Neural crest cell (in vitro differentiated cells): ENCODE data around the gene KLK7. TPM values are rescaled to one million over a fixed set of nuclear protein-coding genes. Genes with fewer than 3 reads are reported as not detected.

Experiments used
- DNase-seq: peaks from one replicate; pipeline ENCODE4 v3.0.0; 2021; ENCODE audit warnings: low read depth, mixed read lengths, low spot score
- H3K27ac Mint-ChIP-seq: one replicate; pipeline ENCODE4 v1.8.0; 2021; ENCODE audit warnings: mild to moderate bottlenecking, mixed read lengths; ENCODE audit not compliant: unreplicated experiment
- H3K27me3 Mint-ChIP-seq: 2 replicates; pipeline ENCODE4 v1.8.0; 2021; ENCODE audit warnings: low read depth, mild to moderate bottlenecking, mixed read lengths
- H3K36me3 Mint-ChIP-seq: 2 replicates; pipeline ENCODE4 v1.8.0; 2021; ENCODE audit warnings: low read depth, mild to moderate bottlenecking, mixed read lengths
- H3K4me1 Mint-ChIP-seq: 2 replicates; pipeline ENCODE4 v1.8.0; 2021; ENCODE audit warnings: mixed read lengths
- H3K4me3 Mint-ChIP-seq: one replicate; pipeline ENCODE4 v1.8.0; 2021; ENCODE audit warnings: mild to moderate bottlenecking, mixed read lengths
- H3K9me3 Mint-ChIP-seq: 2 replicates; pipeline ENCODE4 v1.8.0; 2021; ENCODE audit warnings: mixed read lengths
- total RNA-seq: library from RNA; stranded (reverse); gene quantifications from 2 replicates; pipeline ENCODE4 v1.2.1, GENCODE V29; 2021
- TF ChIP-seq, protein P1 (sequence below): fragments of 200-600 bp; sonication (generic); conservative IDR thresholded peaks from 2 replicates; pipeline ENCODE4 v1.5.0; 2021; ENCODE audit warnings: antibody characterized with exemption, mild to moderate bottlenecking

KLK7 gene
- total RNA-seq, 1 donor from 2014 or later, result not detected

DNA sequence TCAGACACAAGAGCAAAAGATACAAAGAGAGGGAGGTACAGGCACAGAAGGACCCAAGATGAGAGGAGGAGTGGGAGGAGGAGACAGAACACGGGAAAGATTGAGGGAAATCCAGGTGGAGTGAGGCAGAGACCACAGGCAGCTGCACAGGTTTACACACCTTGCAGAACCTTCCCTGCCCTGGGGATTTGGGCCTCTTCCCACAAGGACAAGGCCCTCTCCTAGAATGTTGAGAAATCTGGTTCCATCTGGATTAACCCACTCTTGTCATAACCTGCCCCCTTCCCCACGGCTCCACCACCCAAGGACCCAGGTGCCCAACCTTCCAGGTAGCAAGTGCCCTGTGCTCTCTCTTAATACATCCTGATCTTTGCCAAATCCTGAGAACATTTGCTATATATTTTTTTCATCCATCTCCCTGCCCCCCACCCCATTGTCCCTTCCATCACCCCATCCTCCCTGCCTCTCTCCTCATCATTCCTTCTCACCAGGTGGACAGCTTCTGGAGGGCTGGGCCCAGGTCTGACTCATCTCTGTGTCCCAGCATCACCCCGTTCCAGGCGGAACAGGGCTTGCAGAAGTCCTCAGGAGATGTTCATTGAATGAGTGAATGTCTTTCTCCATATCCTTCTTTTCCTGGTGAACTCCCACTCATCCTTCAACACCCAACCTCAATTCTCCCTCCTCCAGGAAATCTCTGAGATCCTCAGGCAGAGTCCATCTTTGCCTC is 26.5 kb upstream of the KLK7 start:
- DNase-seq, result no peak
- no peaks in the 10 kb centered on the region for H3K9me3 Mint-ChIP-seq
- no peak overlapping the region for H3K27ac Mint-ChIP-seq
- peaks cover 78% of the 10 kb centered on the region for H3K27me3 Mint-ChIP-seq
- TF ChIP-seq, protein P1, sequence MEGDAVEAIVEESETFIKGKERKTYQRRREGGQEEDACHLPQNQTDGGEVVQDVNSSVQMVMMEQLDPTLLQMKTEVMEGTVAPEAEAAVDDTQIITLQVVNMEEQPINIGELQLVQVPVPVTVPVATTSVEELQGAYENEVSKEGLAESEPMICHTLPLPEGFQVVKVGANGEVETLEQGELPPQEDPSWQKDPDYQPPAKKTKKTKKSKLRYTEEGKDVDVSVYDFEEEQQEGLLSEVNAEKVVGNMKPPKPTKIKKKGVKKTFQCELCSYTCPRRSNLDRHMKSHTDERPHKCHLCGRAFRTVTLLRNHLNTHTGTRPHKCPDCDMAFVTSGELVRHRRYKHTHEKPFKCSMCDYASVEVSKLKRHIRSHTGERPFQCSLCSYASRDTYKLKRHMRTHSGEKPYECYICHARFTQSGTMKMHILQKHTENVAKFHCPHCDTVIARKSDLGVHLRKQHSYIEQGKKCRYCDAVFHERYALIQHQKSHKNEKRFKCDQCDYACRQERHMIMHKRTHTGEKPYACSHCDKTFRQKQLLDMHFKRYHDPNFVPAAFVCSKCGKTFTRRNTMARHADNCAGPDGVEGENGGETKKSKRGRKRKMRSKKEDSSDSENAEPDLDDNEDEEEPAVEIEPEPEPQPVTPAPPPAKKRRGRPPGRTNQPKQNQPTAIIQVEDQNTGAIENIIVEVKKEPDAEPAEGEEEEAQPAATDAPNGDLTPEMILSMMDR, result no peak
- no peaks in the 10 kb centered on the region for H3K4me1 Mint-ChIP-seq
- H3K36me3 Mint-ChIP-seq, result no peaks in the 10 kb centered on the region
- no peak overlapping the region for H3K4me3 Mint-ChIP-seq

DNA sequence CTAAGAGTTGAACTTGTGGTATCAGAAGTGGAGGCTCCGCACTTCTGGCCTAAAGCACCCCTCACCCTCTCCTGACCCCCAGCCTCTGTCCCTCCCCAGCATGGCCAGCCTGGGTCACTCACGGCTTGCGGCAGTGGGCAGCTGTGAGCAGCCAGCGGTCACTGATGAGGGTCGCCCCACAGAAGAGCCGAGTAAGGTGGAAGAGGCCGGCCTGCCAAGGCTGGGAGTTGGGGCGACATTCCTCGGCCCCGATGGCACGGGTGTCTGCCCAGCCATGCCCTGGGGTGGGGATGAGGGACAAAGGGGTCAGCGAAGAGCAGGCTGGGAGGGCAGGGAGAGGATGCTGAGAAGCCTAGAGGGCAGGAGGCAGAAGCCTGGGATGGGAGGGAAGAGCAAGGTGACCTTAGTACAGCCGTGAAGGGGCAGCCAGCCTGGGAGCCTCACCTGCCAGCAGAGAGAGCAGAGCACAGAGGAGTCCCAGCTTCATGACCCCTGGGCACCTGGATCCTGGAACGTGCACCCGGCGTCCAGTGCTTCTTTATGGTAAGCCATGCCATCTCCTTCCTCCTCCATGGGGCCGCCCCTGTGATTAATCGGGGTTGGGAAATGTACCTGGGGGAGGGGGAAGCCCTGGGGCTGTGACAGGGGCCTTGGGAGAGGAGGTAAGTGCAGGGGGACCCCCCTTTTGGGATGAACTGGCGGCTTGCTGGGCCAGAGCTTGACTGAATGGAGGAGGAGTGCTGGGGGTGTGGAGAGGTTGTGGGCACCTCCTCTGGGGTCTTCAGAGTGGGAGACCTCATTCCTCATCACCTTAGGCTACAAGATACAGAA is 25.6 kb upstream of the KLK7 start:
- Mint-ChIP-seq H3K9me3 (no peaks in the 10 kb centered on the region), H3K27ac (no peak overlapping the region), H3K4me3 (no peak overlapping the region), H3K4me1 (no peaks in the 10 kb centered on the region), H3K27me3 (peaks cover 78% of the 10 kb centered on the region), H3K36me3 (no peaks in the 10 kb centered on the region)
- DNase-seq, result no peak
- TF ChIP-seq, protein P1, result no peak

DNA sequence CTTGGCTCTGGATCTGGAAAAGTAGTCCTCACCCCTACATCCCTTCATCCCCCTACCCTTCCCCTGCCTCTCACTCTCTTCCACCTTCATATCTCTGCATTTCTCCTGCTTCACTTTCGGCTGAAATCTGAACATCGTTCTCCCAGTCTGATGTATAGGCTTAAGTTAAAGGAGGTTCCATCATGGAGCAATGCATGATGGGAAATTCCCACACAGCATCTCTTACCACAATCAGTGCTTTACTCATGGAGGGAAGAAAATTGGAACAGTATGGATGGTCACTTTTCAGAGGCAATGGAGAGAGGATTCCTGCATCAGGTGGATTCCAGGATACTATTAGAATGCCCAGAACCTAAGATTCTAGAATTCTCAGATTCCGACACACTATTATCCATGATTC is 23.8 kb upstream of the KLK7 start:
- Mint-ChIP-seq H3K4me3 (no peak overlapping the region), H3K4me1 (no peaks in the 10 kb centered on the region), H3K9me3 (no peaks in the 10 kb centered on the region), H3K36me3 (no peaks in the 10 kb centered on the region), H3K27me3 (peaks cover 74% of the 10 kb centered on the region), H3K27ac (no peak overlapping the region)
- TF ChIP-seq, protein P1, result no peak
- no peak for DNase-seq

DNA sequence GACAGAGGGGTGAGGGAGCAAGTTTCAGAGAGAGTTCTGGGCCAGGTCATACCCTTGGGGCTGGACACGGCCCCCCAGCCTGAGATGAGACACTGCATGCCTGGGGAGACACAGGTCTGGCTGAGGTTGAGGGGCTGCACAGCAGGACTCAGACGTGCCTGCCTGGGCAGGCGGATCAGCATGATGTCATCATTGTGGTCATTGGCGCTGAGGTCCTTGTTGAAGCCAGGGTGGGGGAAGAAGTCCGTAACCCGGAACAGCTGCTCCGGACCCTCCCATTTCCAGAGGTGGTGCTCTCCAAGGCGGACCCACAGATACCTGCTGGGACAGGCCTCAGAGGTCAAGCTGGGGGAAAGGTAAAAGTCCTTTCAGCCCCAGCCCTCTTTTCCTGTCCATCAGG is 22.7 kb upstream of the KLK7 start:
- no peak overlapping the region for H3K4me3 Mint-ChIP-seq
- no peak overlapping the region for H3K27ac Mint-ChIP-seq
- H3K4me1 Mint-ChIP-seq, result no peaks in the 10 kb centered on the region
- H3K9me3 Mint-ChIP-seq, result no peaks in the 10 kb centered on the region
- peaks cover 81% of the 10 kb centered on the region for H3K27me3 Mint-ChIP-seq
- H3K36me3 Mint-ChIP-seq, result no peaks in the 10 kb centered on the region
- TF ChIP-seq, protein P1, result no peak
- DNase-seq, result no peak

DNA sequence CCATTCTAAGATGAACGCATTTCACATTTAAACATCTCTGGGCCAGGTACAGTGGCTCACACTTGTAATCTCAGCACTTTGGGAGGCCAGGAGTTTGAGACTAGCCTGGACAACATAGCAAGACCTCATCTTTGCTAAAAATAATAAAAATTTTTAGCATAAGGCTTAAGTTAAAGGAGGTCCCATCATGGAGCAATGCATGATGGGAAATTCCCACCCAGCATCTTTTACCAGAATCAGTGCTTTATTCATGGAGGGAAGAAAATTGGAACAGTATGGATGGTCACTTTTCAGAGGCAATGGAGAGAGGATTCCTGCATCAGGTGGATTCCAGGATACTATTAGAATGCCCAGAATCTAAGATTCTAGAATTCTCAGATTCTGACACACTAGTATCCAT is 21.5 kb upstream of the KLK7 start:
- Mint-ChIP-seq H3K27me3 (peaks cover 76% of the 10 kb centered on the region), H3K4me1 (no peaks in the 10 kb centered on the region), H3K27ac (no peak overlapping the region), H3K36me3 (no peaks in the 10 kb centered on the region), H3K4me3 (no peak overlapping the region), H3K9me3 (no peaks in the 10 kb centered on the region)
- TF ChIP-seq, protein P1, result no peak
- DNase-seq, result no peak
